Measurements from ENCODE around the gene AHRR. TPM values are rescaled to one million over a fixed set of nuclear protein-coding genes. Genes with fewer than 3 reads are reported as not detected.

The AHRR gene
- polyA plus RNA-seq, 12 donors = 1.4 to 11.9 (median 2.0) TPM; not detected in 2

GRCh38 chr5:428754-429452 lies 107.4 kb downstream of the AHRR start:
- no peak for DNase-seq

GRCh38 chr5:429453-430188 lies 108.1 kb downstream of the AHRR start:
- DNase-seq = peak; percentile 78

GRCh38 chr5:430214-430925 lies 108.9 kb downstream of the AHRR start:
- DNase-seq = no peak

- DNase-seq = peak; percentile 66
These were observed 109.6 kb downstream of the AHRR start for GRCh38 chr5:431001-431710.

- no peak for DNase-seq
These were observed 110.2 kb downstream of the AHRR start for GRCh38 chr5:431711-432050.

GRCh38 chr5:432201-432927 lies 110.8 kb downstream of the AHRR start:
- no peak for DNase-seq

GRCh38 chr5:432928-433791 lies 111.6 kb downstream of the AHRR start:
- DNase-seq = no peak

- DNase-seq = no peak
These were observed 112.3 kb downstream of the AHRR start for GRCh38 chr5:433836-434235.

- no peak for DNase-seq
These were observed 113.1 kb downstream of the AHRR start for GRCh38 chr5:434443-435146.

- DNase-seq = no peak
These were observed 113.8 kb downstream of the AHRR start for GRCh38 chr5:435156-435790.

- no peak for DNase-seq
These were observed 114.6 kb downstream of the AHRR start for GRCh38 chr5:435961-436640.

GRCh38 chr5:436641-436975 lies 115.1 kb downstream of the AHRR start:
- DNase-seq = no peak

GRCh38 chr5:437281-437771 lies 115.8 kb downstream of the AHRR start:
- DNase-seq = no peak

- DNase-seq = no peak
These were observed 117.0 kb downstream of the AHRR start for GRCh38 chr5:438481-438981.

GRCh38 chr5:439181-439580 lies 117.7 kb downstream of the AHRR start:
- no peak for DNase-seq

- DNase-seq = no peak
These were observed 118.1 kb downstream of the AHRR start for GRCh38 chr5:439636-440035.

- DNase-seq = no peak
These were observed 119.1 kb downstream of the AHRR start for GRCh38 chr5:440401-441201.

- no peak for DNase-seq
These were observed 120.5 kb downstream of the AHRR start for GRCh38 chr5:441996-442334.

Data from muscle of arm (tissue), 12 donors.